GM23338 (cell line): ENCODE measurements around the gene ZNF174. TPM values are rescaled to one million over a fixed set of nuclear protein-coding genes. Genes with fewer than 3 reads are reported as not detected.

Experiments used
- ATAC-seq: fragments of 200-7000 bp; cut with Tn5 transposase; 3 replicates; pipeline ENCODE4 v1.9.1; 2020
- DNase-seq: peaks from one replicate; pipeline ENCODE4 v3.0.0-alpha.2; 2015; ENCODE audit warnings: low spot score
- H2AFZ ChIP-seq: fragments of 200-600 bp; sonication (generic); 2 replicates; pipeline ENCODE4 v1.8.0; 2016; ENCODE audit warnings: antibody characterized with exemption, mild to moderate bottlenecking, moderate library complexity
- H3F3A ChIP-seq: fragments of 200-600 bp; sonication (generic); replicated peaks from 2 replicates; pipeline ENCODE4 v1.8.0; 2017; ENCODE audit warnings: antibody characterized with exemption, mixed run types, low read depth
- H3K27ac ChIP-seq: fragments of 200-600 bp; sonication (generic); 2 replicates; pipeline ENCODE4 v1.6.1; 2016; ENCODE audit warnings: low read depth
- H3K27me3 ChIP-seq: fragments of 200-600 bp; sonication (generic); 2 replicates; pipeline ENCODE4 v1.8.0; 2016; ENCODE audit warnings: mild to moderate bottlenecking, mixed run types, moderate library complexity; ENCODE audit not compliant: insufficient read depth
- H3K36me3 ChIP-seq: fragments of 200-600 bp; sonication (generic); 2 replicates; pipeline ENCODE4 v1.8.0; 2016; ENCODE audit warnings: mild to moderate bottlenecking; ENCODE audit not compliant: insufficient read depth
- H3K4me1 ChIP-seq: fragments of 200-600 bp; sonication (generic); 2 replicates; pipeline ENCODE4 v1.8.0; 2016; ENCODE audit warnings: mild to moderate bottlenecking, moderate library complexity; ENCODE audit not compliant: insufficient read depth
- H3K4me2 ChIP-seq: fragments of 200-600 bp; sonication (generic); 2 replicates; pipeline ENCODE4 v1.7.1; 2017; ENCODE audit warnings: mixed run types
- H3K4me3 ChIP-seq: fragments of 200-600 bp; sonication (generic); 2 replicates; pipeline ENCODE4 v1.6.1; 2016; ENCODE audit warnings: mixed run types
- H3K79me2 ChIP-seq: fragments of 200-600 bp; sonication (generic); replicated peaks from 2 replicates; pipeline ENCODE4 v1.8.0; 2017; ENCODE audit warnings: mild to moderate bottlenecking; ENCODE audit not compliant: insufficient read depth
- H3K9me2 ChIP-seq: fragments of 200-600 bp; sonication (generic); 2 replicates; pipeline ENCODE4 v1.8.0; 2017; ENCODE audit not compliant: insufficient read depth
- H4K20me1 ChIP-seq: fragments of 200-600 bp; sonication (generic); replicated peaks from 2 replicates; pipeline ENCODE4 v1.8.0; 2017; ENCODE audit warnings: mild to moderate bottlenecking; ENCODE audit not compliant: insufficient read depth
- H3K27ac Mint-ChIP-seq: 2 replicates; pipeline ENCODE4 v1.8.0; 2020; ENCODE audit warnings: inconsistent platforms, mild to moderate bottlenecking, moderate library complexity, mixed read lengths
- H3K27me3 Mint-ChIP-seq: 3 replicates; pipeline ENCODE4 v1.8.0; 2022; ENCODE audit warnings: low read depth, mild to moderate bottlenecking, moderate library complexity, mixed read lengths, inconsistent platforms; ENCODE audit not compliant: insufficient read depth, poor library complexity
- H3K36me3 Mint-ChIP-seq: 3 replicates; pipeline ENCODE4 v1.8.0; 2021; ENCODE audit warnings: low read depth, mild to moderate bottlenecking, inconsistent platforms, moderate library complexity, mixed read lengths
- H3K4me1 Mint-ChIP-seq: 3 replicates; pipeline ENCODE4 v1.8.0; 2020; ENCODE audit warnings: mild to moderate bottlenecking, inconsistent platforms, mixed read lengths
- H3K4me3 Mint-ChIP-seq: 3 replicates; pipeline ENCODE4 v1.8.0; 2021; ENCODE audit warnings: moderate library complexity, mild to moderate bottlenecking, inconsistent platforms, mixed read lengths
- H3K9me3 Mint-ChIP-seq: 3 replicates; pipeline ENCODE4 v1.8.0; 2020; ENCODE audit warnings: moderate library complexity, mild to moderate bottlenecking, inconsistent platforms, mixed read lengths
- CREB1 ChIP-seq: fragments of 250-450 bp; sonication (Bioruptor Pico); IDR thresholded peaks from 2 replicates; pipeline ENCODE4 v1.5.0; 2020; ENCODE audit warnings: low read depth, mild to moderate bottlenecking, moderate library complexity
- ETS1 ChIP-seq: IDR thresholded peaks from 2 replicates; pipeline ENCODE4 v1.6.1; 2016; ENCODE audit warnings: antibody characterized with exemption
- EZH2 ChIP-seq: fragments of 200-600 bp; sonication (generic); IDR thresholded peaks from one replicate; pipeline ENCODE4 v1.8.0; 2017; ENCODE audit warnings: antibody characterized with exemption, mild to moderate bottlenecking, low read depth; ENCODE audit not compliant: unreplicated experiment
- EZH2phosphoT487 ChIP-seq: fragments of 200-600 bp; sonication (generic); IDR thresholded peaks from one replicate; pipeline ENCODE4 v1.8.1; 2018; ENCODE audit warnings: antibody characterized with exemption; ENCODE audit not compliant: unreplicated experiment
- JUNB ChIP-seq: IDR thresholded peaks from one replicate; pipeline ENCODE4 v1.6.1; 2016; ENCODE audit warnings: antibody characterized with exemption; ENCODE audit not compliant: unreplicated experiment
- POLR2AphosphoS5 ChIP-seq: IDR thresholded peaks from 2 replicates; pipeline ENCODE4 v1.6.1; 2016; ENCODE audit warnings: antibody characterized with exemption, low read depth
- STAT1 ChIP-seq: IDR thresholded peaks from one replicate; pipeline ENCODE4 v1.6.1; 2016; ENCODE audit warnings: antibody characterized with exemption; ENCODE audit not compliant: unreplicated experiment
- ZNF114 ChIP-seq: fragments of 250-450 bp; sonication (Bioruptor Pico); IDR thresholded peaks from 2 replicates; pipeline ENCODE4 v1.5.0; 2020; ENCODE audit warnings: mild to moderate bottlenecking, moderate library complexity
- ZNF331 ChIP-seq: fragments of 250-450 bp; sonication (Bioruptor Pico); IDR thresholded peaks from 2 replicates; pipeline ENCODE4 v1.5.0; 2020; ENCODE audit warnings: low read depth, mild to moderate bottlenecking, moderate library complexity
- ZNF462 ChIP-seq: fragments of 250-450 bp; sonication (Bioruptor Pico); IDR thresholded peaks from 2 replicates; pipeline ENCODE4 v1.5.0; 2020; ENCODE audit warnings: mild to moderate bottlenecking, moderate library complexity
- polyA plus RNA-seq: library from polyadenylated mRNA; unstranded; fragments of >200 nt; fragmentation: Nextera tagmentation; extraction: Ambion mirVana; gene quantifications from 2 replicates; pipeline ENCODE4 v1.2.1, GENCODE V29; 2016
- total RNA-seq: library from RNA; depleted of rRNA; stranded (reverse); fragments of >200 nt; shearing (Covaris generic); gene quantifications from 2 replicates; pipeline ENCODE4 v1.2.3, GENCODE V29; 2014
- TF ChIP-seq, protein P1 (sequence below): IDR thresholded peaks from one replicate; pipeline ENCODE4 v1.6.1; 2018; ENCODE audit warnings: antibody characterized with exemption; ENCODE audit not compliant: unreplicated experiment

Gene ZNF174
- total and polyA plus RNA-seq, 2 experiments from 2014 or later = 9.0 to 13.2 TPM

GRCh38 chr16:3355589-3355988, 45.4 kb upstream of the ZNF174 start, which contains the start of gene OR2C1:
OR2C1 (plus strand) TSS chr16:3355889; CDS start chr16:3355941, 52 bp downstream.
- ATAC-seq (no peak), DNase-seq (no peak)
- Mint-ChIP-seq H3K4me3 (no peak within 1 kb of the TSS), H3K36me3 (peaks cover 16% of the 10 kb centered on the region), H3K4me1 (no peaks in the 10 kb centered on the region), H3K27me3 (peaks cover 7% of the 10 kb centered on the region), H3K9me3 (peaks cover 80% of the 10 kb centered on the region), H3K27ac (no peak within 1 kb of the TSS)
- Histone ChIP-seq H3K4me1 (no peaks in the 10 kb centered on the region), H3F3A (no peaks in the 10 kb centered on the region), H3K9me2 (no peaks in the 10 kb centered on the region), H3K4me3 (no peak within 1 kb of the TSS), H3K27ac (no peak within 1 kb of the TSS), H3K27me3 (no peaks in the 10 kb centered on the region), H4K20me1 (no peaks in the 10 kb centered on the region), H3K4me2 (no peak within 1 kb of the TSS), H2AFZ (no peak within 1 kb of the TSS), H3K79me2 (no peaks in the 10 kb centered on the region), H3K36me3 (no peaks in the 10 kb centered on the region)
- no peak for TF ChIP-seq STAT1
- no peak for TF ChIP-seq ZNF462
- no peak for TF ChIP-seq ETS1
- TF ChIP-seq ZNF331 (CRISPR knock-in tag) = no peak
- TF ChIP-seq POLR2AphosphoS5 = no peak
- TF ChIP-seq, protein P1, sequence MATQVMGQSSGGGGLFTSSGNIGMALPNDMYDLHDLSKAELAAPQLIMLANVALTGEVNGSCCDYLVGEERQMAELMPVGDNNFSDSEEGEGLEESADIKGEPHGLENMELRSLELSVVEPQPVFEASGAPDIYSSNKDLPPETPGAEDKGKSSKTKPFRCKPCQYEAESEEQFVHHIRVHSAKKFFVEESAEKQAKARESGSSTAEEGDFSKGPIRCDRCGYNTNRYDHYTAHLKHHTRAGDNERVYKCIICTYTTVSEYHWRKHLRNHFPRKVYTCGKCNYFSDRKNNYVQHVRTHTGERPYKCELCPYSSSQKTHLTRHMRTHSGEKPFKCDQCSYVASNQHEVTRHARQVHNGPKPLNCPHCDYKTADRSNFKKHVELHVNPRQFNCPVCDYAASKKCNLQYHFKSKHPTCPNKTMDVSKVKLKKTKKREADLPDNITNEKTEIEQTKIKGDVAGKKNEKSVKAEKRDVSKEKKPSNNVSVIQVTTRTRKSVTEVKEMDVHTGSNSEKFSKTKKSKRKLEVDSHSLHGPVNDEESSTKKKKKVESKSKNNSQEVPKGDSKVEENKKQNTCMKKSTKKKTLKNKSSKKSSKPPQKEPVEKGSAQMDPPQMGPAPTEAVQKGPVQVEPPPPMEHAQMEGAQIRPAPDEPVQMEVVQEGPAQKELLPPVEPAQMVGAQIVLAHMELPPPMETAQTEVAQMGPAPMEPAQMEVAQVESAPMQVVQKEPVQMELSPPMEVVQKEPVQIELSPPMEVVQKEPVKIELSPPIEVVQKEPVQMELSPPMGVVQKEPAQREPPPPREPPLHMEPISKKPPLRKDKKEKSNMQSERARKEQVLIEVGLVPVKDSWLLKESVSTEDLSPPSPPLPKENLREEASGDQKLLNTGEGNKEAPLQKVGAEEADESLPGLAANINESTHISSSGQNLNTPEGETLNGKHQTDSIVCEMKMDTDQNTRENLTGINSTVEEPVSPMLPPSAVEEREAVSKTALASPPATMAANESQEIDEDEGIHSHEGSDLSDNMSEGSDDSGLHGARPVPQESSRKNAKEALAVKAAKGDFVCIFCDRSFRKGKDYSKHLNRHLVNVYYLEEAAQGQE = no peak
- no peak for TF ChIP-seq CREB1
- TF ChIP-seq EZH2phosphoT487 = no peak
- TF ChIP-seq ZNF114 (CRISPR knock-in tag) = no peak
- no peak for TF ChIP-seq EZH2
- no peak for TF ChIP-seq JUNB
